CD4-positive, alpha-beta T cell (primary cell): Measurements from ENCODE around the gene E2F6. TPM values are rescaled to one million over a fixed set of nuclear protein-coding genes. Genes with fewer than 3 reads are reported as not detected.

ENCODE experiments used
- ATAC-seq: fragments of 200-7000 bp; cut with Tn5 transposase; one replicate; pipeline ENCODE4 v1.10.0; 2022; ENCODE audit warnings: mild to moderate bottlenecking; ENCODE audit not compliant: poor library complexity
- CTCF ChIA-PET: fragments of 350-600 bp; sonication (Branson Sonifier 250); formaldehyde crosslinking; loops from one replicate; lab custom pipeline; 2021; ENCODE audit warnings: antibody characterized with exemption, inconsistent platforms; lab: Charles Lee
- POLR2A ChIA-PET: fragments of 350-600 bp; sonication (Branson Sonifier 250); formaldehyde crosslinking; loops from one replicate; lab custom pipeline; 2021; ENCODE audit warnings: antibody characterized with exemption, inconsistent platforms; lab: Charles Lee
- DNase-seq, 14 experiments: peaks; one replicate each; pipeline ENCODE4 v3.0.0-alpha.2; 2013 to 2020; ENCODE audit warnings: mixed read lengths in 2 of 14
- H3K27ac ChIP-seq, 2 donors: one replicate each; pipeline versions ENCODE4 v1.5.1 to v1.7.0; 2013; ENCODE audit warnings: low read length in 2 of 2, low read depth in 1 of 2, mild to moderate bottlenecking in 1 of 2
- H3K27me3 ChIP-seq, 2 experiments: 1 replicate in 1 of 2; 2 replicates in 1 of 2; pipeline versions ENCODE4 v1.6.1 to v1.7.0; 2013; ENCODE audit warnings: low read length in 2 of 2, control low read depth in 1 of 2, mild to moderate bottlenecking in 1 of 2, moderate library complexity in 1 of 2; ENCODE audit not compliant: insufficient read depth in 2 of 2, control insufficient read depth in 1 of 2
- H3K36me3 ChIP-seq: one replicate; pipeline ENCODE4 v1.6.1; 2013; ENCODE audit warnings: low read length, control low read depth; ENCODE audit not compliant: insufficient read depth
- H3K4me1 ChIP-seq: one replicate; pipeline ENCODE4 v1.6.1; 2013; ENCODE audit warnings: low read length, control low read depth; ENCODE audit not compliant: insufficient read depth
- H3K4me3 ChIP-seq: one replicate; pipeline ENCODE4 v1.5.1; 2013; ENCODE audit warnings: mild to moderate bottlenecking, low read length, moderate library complexity
- H3K9me3 ChIP-seq, 2 experiments: 1 replicate in 1 of 2; 2 replicates in 1 of 2; pipeline versions ENCODE4 v1.6.1 to v1.7.0; 2013; ENCODE audit warnings: low read length in 2 of 2, mild to moderate bottlenecking in 2 of 2, control low read depth in 1 of 2, moderate library complexity in 1 of 2; ENCODE audit not compliant: control insufficient read depth in 1 of 2, insufficient read depth in 1 of 2
- H3K27ac Mint-ChIP-seq: one replicate; pipeline ENCODE4 v1.8.0; 2020; ENCODE audit warnings: mixed read lengths
- H3K27me3 Mint-ChIP-seq: one replicate; pipeline ENCODE4 v1.8.0; 2021; ENCODE audit warnings: mixed read lengths
- H3K36me3 Mint-ChIP-seq: one replicate; pipeline ENCODE4 v1.8.0; 2021; ENCODE audit warnings: low read depth, mixed read lengths
- H3K4me1 Mint-ChIP-seq: one replicate; pipeline ENCODE4 v1.8.0; 2021; ENCODE audit warnings: low read depth, mixed read lengths
- H3K4me3 Mint-ChIP-seq: one replicate; pipeline ENCODE4 v1.8.0; 2020; ENCODE audit warnings: mild to moderate bottlenecking, mixed read lengths
- H3K9me3 Mint-ChIP-seq: one replicate; pipeline ENCODE4 v1.8.0; 2020; ENCODE audit warnings: mixed read lengths
- intact Hi-C, 2 experiments: fragments of 100-400 bp; cut with DNase I in 1 of 2; cut with micrococcal nuclease in 1 of 2; formaldehyde crosslinking; loops; one replicate each; pipeline versions ENCODE4 v1.15.1 to v1.9.0; 2023 to 2025; cut with DNase I, micrococcal nuclease
- total RNA-seq, 174 experiments: library from RNA in 2 of 174; stranded (reverse) in 2 of 174; gene quantifications; one replicate each; pipeline ENCODE4 v1.2.3 and lab custom pipeline; 2021 to 2026
- TF ChIP-seq, protein P1 (sequence below): fragments of 200-600 bp; IDR thresholded peaks from one replicate; pipeline ENCODE4 v1.8.0; 2022; ENCODE audit warnings: antibody characterized with exemption, mild to moderate bottlenecking

Gene E2F6
- total RNA-seq, 2 experiments from 2014 or later = 3.5 to 4.2 TPM

- H3K4me1 Mint-ChIP-seq = no peaks in the 10 kb centered on the region
- intact Hi-C loops = no loop called here
- Histone ChIP-seq H3K9me3 (no peaks in the 10 kb centered on the region), H3K27ac (no peak overlapping the region), H3K4me3 (no peak overlapping the region), H3K27me3 (peaks cover 0 to 6% of the 10 kb centered on the region in 2 experiments), H3K4me1 (no peaks in the 10 kb centered on the region), H3K36me3 (no peaks in the 10 kb centered on the region)
- DNase-seq = no peak
- H3K27me3 Mint-ChIP-seq = peaks cover 12% of the 10 kb centered on the region
- no peaks in the 10 kb centered on the region for H3K36me3 Mint-ChIP-seq
- H3K4me3 Mint-ChIP-seq = no peak overlapping the region
- no peaks in the 10 kb centered on the region for H3K9me3 Mint-ChIP-seq
- ChIA-PET CTCF (no interaction called here), POLR2A (no interaction called here)
- ATAC-seq = no peak
- TF ChIP-seq, protein P1, sequence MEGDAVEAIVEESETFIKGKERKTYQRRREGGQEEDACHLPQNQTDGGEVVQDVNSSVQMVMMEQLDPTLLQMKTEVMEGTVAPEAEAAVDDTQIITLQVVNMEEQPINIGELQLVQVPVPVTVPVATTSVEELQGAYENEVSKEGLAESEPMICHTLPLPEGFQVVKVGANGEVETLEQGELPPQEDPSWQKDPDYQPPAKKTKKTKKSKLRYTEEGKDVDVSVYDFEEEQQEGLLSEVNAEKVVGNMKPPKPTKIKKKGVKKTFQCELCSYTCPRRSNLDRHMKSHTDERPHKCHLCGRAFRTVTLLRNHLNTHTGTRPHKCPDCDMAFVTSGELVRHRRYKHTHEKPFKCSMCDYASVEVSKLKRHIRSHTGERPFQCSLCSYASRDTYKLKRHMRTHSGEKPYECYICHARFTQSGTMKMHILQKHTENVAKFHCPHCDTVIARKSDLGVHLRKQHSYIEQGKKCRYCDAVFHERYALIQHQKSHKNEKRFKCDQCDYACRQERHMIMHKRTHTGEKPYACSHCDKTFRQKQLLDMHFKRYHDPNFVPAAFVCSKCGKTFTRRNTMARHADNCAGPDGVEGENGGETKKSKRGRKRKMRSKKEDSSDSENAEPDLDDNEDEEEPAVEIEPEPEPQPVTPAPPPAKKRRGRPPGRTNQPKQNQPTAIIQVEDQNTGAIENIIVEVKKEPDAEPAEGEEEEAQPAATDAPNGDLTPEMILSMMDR = no peak
- H3K27ac Mint-ChIP-seq = no peak overlapping the region
These were observed 27.3 kb upstream of the E2F6 start for GRCh38 chr2:11493282-11493681.

DNA sequence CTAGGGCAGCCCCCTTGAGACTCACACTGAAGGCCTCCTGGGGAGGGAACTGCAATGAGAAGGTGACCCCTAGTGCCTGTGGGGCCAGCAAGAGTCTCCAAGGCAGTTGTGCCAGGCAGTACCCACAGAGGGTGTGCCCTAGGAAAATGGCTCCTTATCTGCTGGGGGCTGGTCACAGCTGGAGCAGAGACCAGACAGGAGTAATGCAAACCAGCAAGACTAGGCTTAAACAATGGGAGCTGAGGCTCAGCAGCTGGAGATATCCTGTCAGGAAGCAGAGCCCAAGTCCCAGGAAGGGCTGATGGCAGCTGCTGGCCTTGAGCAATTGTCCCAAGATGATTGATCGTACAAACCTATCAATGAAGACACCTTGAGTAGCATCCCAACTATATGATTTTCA, 26.8 kb upstream of the E2F6 start:
- Histone ChIP-seq H3K4me1 (no peaks in the 10 kb centered on the region), H3K9me3 (no peaks in the 10 kb centered on the region), H3K4me3 (no peak overlapping the region), H3K27me3 (peaks cover 0 to 6% of the 10 kb centered on the region in 2 experiments), H3K27ac (no peak overlapping the region), H3K36me3 (no peaks in the 10 kb centered on the region)
- intact Hi-C loops = no loop called here
- no peak for ATAC-seq
- TF ChIP-seq, protein P1 = no peak
- Mint-ChIP-seq H3K4me1 (no peaks in the 10 kb centered on the region), H3K36me3 (no peaks in the 10 kb centered on the region), H3K27me3 (peaks cover 17% of the 10 kb centered on the region), H3K9me3 (no peaks in the 10 kb centered on the region), H3K27ac (no peak overlapping the region), H3K4me3 (no peak overlapping the region)
- POLR2A ChIA-PET = no interaction called here
- CTCF ChIA-PET = no interaction called here
- DNase-seq = no peak

GRCh38 chr2:11492244-11492643, 26.3 kb upstream of the E2F6 start:
- H3K4me1 Mint-ChIP-seq = no peaks in the 10 kb centered on the region
- H3K4me1 ChIP-seq = no peaks in the 10 kb centered on the region
- no peak overlapping the region for H3K4me3 ChIP-seq
- H3K27me3 ChIP-seq = peaks cover 0 to 7% of the 10 kb centered on the region in 2 experiments
- no peak overlapping the region for H3K27ac Mint-ChIP-seq
- intact Hi-C loops = no loop called here
- no peaks in the 10 kb centered on the region for H3K36me3 Mint-ChIP-seq
- no peaks in the 10 kb centered on the region for H3K36me3 ChIP-seq
- H3K27ac ChIP-seq = no peak overlapping the region
- no peak overlapping the region for H3K4me3 Mint-ChIP-seq
- ChIA-PET CTCF (no interaction called here), POLR2A (no interaction called here)
- no peak for ATAC-seq
- no peak for DNase-seq
- no peaks in the 10 kb centered on the region for H3K9me3 ChIP-seq
- peaks cover 21% of the 10 kb centered on the region for H3K27me3 Mint-ChIP-seq
- no peaks in the 10 kb centered on the region for H3K9me3 Mint-ChIP-seq
- TF ChIP-seq, protein P1 = no peak
